Neural progenitor cell (in vitro differentiated cells): Measurements from ENCODE around the gene ELOVL2.

Source experiments
- EZH2 ChIP-seq: fragments of 200-600 bp; sonication (generic); IDR thresholded peaks from 2 replicates; pipeline ENCODE4 v1.6.1; 2017; ENCODE audit warnings: antibody characterized with exemption, mild to moderate bottlenecking, moderate library complexity
- TF ChIP-seq, protein P1 (sequence below): fragments of 200-600 bp; sonication (generic); IDR thresholded peaks from 2 replicates; pipeline ENCODE4 v1.5.1; 2017; ENCODE audit warnings: antibody characterized with exemption, mild to moderate bottlenecking

DNA sequence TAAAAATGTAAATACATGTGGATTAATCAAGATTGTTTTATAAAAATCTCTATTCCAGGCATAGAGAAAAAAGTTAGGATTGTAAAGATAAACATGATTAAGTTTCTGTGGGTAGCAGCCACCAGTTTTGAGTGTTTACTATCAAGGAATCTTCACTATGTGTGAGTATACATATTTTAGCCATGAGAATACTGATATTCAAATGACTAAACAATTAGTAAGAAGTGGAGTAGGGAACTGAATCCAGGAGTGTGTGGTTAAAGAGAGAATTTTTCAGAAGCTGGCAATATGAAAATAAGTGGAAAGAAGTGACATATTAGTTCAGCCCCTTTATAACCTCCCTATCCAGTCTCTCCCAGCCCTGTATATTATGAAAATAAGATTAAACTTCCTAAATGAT is 10.3 kb downstream of the ELOVL2 start:
- TF ChIP-seq, protein P1, sequence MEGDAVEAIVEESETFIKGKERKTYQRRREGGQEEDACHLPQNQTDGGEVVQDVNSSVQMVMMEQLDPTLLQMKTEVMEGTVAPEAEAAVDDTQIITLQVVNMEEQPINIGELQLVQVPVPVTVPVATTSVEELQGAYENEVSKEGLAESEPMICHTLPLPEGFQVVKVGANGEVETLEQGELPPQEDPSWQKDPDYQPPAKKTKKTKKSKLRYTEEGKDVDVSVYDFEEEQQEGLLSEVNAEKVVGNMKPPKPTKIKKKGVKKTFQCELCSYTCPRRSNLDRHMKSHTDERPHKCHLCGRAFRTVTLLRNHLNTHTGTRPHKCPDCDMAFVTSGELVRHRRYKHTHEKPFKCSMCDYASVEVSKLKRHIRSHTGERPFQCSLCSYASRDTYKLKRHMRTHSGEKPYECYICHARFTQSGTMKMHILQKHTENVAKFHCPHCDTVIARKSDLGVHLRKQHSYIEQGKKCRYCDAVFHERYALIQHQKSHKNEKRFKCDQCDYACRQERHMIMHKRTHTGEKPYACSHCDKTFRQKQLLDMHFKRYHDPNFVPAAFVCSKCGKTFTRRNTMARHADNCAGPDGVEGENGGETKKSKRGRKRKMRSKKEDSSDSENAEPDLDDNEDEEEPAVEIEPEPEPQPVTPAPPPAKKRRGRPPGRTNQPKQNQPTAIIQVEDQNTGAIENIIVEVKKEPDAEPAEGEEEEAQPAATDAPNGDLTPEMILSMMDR: no peak
- TF ChIP-seq EZH2: no peak
